ENCODE data around the gene CACNG4.

The CACNG4 gene

GRCh38 chr17:67050471-67051154 is 86.1 kb downstream of the CACNG4 start:
- H3K4me3 ChIP-seq: no peak overlapping the region
- no peak for DNase-seq (ENCODE audit: low spot score)
- H3K27ac ChIP-seq: no peak overlapping the region

GRCh38 chr17:67051155-67051538 is 86.6 kb downstream of the CACNG4 start:
- Histone ChIP-seq H3K4me3 (no peak overlapping the region), H3K27ac (no peak overlapping the region)
- peak; percentile 54 for DNase-seq (ENCODE audit: low spot score)
- no peak for TF ChIP-seq CTCF (IDR thresholded peaks at IDR 0.05)

More at GRCh38 chr17:67050471-67051154, 86.1 kb downstream of the CACNG4 start:
- no peak for TF ChIP-seq CTCF (IDR thresholded peaks at IDR 0.05)

DNA sequence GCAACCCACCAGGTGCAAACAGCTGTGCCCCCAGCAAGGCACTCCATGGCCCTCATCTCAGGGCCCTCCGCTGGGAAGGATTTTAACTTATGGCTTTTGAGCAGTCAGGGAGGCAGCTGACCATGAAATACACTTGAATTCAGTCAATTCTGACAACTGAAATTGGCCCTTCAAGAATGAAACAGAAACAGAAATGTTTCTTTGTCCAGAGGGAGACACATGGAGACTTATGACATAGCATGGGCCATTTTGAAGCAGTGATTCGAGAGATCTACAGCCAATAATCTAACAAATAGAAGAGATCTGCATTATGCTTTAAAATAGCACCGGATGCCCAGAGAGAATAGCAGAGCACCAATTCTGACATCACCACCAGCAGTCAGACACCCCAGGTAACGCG is 87.3 kb downstream of the CACNG4 start:
- no peak for DNase-seq (ENCODE audit: low spot score)
- Histone ChIP-seq H3K27ac (no peak overlapping the region), H3K4me3 (no peak overlapping the region)
- TF ChIP-seq CTCF (IDR thresholded peaks at IDR 0.05): no peak

DNA sequence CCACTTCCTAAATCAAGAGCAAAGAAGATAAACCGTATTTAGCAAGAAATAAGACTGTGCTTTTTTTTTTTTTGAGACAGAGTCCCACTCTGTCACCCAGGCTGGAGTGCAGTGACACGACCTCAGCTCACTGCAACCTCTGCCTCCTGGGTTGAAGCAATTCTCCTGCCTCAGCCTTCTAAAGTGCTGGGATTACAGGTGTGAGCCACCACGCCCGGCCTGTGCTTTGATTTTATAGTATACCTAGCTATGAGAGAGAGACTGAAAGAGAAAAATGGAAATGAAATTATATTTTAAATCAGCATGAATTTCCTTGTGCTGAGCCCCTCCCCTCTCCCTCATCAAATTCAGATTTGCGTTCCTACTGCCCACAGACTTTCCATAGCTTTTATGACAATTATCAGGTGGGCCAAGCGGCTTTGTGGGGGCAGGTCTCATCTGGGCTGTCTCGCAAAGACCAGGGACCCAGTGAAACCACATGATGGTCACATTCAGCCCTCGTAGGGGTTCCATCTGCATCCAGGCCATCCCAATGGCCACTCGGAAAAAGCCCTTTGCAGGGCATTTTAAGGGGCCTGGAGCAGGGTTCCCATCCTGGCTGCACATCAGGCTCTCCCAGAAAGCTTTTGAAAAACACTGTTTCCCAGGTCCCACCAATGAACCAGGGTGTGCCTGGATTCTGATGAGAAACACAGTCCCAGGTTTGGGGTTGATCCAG is 88.4 kb downstream of the CACNG4 start:
- no peak overlapping the region for H3K4me3 ChIP-seq
- no peak for TF ChIP-seq CTCF (IDR thresholded peaks at IDR 0.05)
- DNase-seq (ENCODE audit: low spot score): peak; percentile 29
- H3K27ac ChIP-seq: no peak overlapping the region

DNA sequence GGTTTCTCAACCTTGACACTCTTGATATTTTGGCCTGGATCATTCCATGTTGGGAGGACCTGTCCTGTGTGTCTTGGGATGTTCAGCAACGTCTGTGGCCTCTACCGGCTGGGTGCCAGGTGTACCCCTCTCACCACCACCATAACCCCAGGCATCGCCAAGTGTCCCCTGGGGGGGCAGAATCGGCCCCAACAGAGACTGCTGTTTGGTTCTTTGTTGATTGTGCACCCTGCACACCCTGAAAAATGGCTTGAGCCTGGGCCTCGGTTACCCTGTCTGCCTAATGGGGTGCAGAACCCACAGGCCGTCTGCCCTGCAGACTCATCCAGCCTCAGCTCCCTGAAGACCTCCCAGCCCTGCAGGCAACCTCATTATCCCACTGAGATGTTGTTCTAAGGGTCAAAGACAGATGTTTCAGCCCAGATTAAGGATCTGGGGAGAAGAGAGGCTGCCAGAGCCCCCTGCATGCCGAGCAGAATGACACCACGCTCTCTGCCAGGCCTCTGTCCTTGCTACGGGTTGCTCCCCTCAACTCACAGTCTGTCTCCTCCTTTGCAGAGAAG is 89.0 kb downstream of the CACNG4 start:
- Histone ChIP-seq H3K27ac (no peak overlapping the region), H3K4me3 (no peak overlapping the region)
- peak; percentile 57 for DNase-seq (ENCODE audit: low spot score)
- TF ChIP-seq CTCF (IDR thresholded peaks at IDR 0.05): no peak

- Histone ChIP-seq H3K4me3 (no peak overlapping the region), H3K27ac (no peak overlapping the region)
- TF ChIP-seq CTCF (IDR thresholded peaks at IDR 0.05): no peak
- DNase-seq (ENCODE audit: low spot score): peak; percentile 45
Measured at GRCh38 chr17:67054011-67054591, 89.6 kb downstream of the CACNG4 start.

Measured in coronary artery (tissue), 2 donors.